Measurements from ENCODE around the gene GNAI3.

GNAI3 gene

DNA sequence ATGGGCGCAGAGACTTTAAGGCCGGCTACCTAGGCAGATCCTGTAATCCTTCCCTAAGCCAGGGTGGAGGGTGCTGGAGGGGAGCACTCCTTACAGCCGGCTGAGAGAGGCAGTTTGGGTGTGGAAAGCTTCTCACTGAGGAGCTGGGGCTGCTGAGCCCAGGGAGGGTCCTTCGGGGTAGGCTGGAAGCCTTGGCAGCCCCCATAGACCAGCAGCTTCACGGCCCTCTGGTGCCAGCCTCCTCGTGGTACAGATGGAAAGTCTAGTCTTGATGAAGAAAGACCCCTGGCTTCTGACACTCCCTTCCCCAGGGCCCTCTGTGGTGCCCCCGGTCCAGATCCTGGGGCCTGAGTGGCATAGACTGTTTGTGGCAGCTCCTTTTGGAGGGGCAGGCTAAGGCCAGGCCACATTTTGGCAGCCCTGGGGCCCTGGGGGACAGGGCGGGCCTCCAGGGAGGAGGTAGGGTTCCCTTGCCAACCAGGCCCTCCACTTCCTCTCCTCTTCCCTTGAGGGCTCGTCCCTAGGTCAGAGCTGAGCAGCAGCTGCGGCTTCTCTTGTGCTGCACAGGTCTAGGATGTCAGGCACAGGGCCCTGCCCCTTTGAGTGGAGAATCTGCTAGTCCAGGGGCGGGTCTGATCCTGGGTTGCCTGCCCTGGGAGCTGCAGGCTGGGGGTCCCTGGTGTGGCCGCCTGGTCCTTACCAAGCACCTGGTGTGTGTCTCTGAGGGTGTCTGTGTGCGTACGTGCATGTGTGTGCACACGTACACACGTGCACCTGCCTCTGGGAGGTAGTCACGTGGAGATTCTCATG, 76.0 kb downstream of the GNAI3 start:
- no peak for DNase-seq

DNA sequence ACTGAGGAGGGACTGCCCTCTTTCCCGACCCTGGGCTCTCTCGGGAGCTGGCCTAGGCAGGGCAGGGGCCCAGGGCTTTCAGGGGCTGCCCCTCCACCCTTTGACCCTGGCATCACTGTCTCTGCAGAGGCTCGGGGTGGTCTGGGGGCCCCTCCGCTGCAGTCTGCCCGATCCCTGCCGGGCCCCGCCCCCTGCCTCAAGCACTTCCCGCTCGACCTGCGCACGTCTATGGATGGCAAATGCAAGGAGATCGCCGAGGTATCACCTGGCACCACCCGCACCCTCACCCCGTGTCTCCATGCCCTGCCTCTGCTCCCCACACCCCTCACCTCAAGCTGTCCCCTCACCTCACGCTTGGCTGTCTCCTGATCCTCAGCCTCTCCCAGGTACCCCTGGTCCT, 76.8 kb downstream of the GNAI3 start:
- DNase-seq: no peak

DNA sequence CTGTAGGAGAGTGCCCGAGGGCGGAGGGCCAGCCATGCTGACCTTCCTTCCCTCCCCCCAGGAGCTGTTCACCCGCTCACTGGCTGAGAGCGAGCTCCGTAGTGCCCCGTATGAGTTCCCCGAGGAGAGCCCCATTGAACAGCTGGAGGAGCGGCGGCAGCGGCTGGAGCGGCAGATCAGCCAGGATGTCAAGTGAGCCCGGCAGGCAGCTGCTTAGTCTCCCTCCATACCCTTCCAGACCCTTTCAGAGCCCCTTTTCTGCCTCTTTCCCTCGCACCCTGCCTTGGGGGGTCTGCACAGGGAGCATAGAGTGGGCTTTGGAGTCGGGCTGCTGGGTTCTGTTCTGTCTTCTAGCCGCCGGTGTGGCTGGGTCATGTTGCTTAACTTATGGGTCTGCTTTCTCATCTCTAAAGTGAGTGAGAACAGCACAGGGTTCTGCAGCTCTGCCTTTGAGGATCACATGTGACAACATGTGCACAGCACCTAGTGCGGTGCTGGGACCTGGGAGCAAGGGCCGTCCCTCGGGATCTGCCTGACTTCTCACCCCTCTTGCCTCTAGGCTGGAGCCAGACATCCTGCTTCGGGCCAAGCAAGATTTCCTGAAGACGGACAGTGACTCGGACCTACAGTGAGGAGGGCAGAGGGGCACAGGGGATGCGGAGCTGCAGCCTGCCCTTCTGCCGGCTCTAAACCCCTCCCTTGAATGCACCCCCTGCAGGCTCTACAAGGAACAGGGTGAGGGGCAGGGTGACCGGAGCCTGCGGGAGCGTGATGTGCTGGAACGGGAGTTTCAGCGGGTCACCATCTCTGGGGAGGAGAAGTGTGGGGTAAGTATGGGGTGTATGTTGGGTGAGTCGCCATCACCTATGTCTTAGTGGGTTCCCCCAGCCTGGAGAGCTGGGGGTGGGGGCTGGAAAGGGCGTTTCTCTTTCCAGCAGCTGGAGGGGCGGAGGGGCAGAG, 77.5 kb downstream of the GNAI3 start:
- no peak for DNase-seq

DNA sequence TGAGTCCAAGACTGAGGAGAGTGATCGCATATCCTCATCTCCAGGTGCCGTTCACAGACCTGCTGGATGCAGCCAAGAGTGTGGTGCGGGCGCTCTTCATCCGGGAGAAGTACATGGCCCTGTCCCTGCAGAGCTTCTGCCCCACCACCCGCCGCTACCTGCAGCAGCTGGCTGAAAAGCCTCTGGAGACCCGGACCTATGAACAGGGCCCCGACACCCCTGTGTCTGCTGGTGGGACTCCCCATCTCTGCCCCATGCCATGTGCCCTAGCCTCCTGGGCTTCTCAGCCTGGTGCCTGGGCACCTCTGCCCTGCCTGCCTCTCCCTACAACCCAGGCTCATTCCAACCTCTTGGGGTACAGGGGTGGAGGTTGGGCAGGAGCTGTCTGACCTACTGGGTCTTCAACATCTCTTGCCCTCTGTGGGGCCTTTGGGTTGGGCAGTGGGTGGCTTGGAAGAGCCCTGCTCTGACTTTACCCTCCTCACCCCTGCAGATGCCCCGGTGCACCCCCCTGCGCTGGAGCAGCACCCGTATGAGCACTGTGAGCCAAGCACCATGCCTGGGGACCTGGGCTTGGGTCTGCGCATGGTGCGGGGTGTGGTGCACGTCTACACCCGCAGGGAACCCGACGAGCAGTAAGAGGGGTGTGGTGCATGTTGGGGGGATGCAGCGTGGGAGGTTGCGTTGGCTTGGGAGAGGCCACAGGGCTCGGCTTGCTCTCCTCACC, 78.4 kb downstream of the GNAI3 start:
- DNase-seq: no peak

DNA sequence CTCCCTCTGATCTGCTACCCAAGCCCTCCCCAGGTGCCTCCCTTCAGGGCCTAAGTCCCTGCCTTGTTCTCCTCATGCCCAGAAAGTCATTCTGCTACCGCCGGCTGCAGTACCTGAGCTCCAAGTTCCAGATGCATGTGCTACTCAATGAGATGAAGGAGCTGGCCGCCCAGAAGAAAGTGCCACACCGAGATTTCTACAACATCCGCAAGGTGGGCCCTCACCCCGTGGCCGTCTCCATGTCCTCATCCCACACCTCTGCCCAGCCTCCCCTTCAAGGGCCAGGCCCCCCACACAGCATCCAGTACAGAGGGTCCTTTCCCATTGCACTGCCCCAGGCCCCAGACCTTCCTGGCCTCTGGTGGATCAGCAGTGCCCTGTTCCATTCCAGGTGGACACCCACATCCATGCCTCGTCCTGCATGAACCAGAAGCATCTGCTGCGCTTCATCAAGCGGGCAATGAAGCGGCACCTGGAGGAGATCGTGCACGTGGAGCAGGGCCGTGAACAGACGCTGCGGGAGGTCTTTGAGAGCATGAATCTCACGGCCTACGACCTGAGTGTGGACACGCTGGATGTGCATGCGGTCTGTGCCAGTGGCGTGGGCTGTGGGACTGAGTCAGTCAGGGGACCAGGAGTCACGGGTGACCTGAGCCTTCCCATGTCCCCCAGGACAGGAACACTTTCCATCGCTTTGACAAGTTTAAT, 79.4 kb downstream of the GNAI3 start:
- DNase-seq: no peak

DNA sequence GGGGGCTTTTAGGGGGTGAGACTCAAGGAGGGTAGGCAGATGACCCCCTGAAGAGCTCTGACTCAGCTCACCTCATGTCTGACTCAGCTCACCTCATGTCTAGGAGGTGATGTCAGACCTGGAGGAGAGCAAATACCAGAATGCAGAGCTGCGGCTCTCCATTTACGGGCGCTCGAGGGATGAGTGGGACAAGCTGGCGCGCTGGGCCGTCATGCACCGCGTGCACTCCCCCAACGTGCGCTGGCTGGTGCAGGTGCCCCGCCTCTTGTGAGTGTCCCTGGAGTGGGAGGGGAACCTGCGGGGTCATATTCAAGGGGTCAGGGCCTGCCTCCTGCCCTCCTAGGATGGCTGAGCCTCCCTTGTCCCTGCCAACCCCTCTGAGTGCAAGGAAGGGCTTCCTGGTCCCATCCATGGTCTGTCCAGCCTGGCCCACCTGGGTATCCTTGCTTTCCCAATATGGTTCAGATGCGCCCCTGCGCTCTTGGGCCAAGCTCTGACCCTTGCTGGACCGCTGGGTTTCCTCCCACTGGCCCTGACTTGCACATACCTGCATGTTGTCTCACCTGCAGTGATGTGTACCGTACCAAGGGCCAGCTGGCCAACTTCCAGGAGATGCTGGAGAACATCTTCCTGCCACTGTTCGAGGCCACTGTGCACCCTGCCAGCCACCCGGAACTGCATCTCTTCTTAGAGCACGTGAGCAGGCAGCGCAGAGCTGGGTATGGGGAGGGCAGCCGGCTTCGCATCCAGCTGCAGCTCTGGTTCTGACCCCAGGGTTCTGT, 80.3 kb downstream of the GNAI3 start:
- no peak for DNase-seq

DNA sequence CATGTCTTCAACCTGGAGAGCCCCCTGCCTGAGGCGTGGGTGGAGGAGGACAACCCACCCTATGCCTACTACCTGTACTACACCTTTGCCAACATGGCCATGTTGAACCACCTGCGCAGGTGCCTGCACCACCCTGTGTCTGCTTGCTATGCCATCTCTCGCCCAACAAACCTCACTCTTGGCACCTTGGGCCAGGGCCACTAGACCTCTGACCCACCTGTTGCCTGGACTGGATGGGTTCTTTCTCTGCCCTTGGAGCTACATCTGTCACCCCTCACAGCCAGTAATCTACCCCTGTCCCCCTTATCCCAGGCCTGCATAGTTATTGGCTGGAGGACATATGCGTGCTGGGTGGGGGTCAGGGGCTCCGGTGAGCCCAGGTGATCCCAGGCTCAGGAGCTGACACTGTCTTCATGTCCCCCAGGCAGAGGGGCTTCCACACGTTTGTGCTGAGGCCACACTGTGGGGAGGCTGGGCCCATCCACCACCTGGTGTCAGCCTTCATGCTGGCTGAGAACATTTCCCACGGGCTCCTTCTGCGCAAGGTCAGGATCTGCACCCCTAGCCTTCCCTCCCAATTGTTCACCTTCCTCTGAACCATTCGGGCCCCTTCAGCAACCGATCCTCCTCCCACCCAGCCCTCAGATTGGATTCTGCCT, 81.1 kb downstream of the GNAI3 start:
- DNase-seq: no peak

DNA sequence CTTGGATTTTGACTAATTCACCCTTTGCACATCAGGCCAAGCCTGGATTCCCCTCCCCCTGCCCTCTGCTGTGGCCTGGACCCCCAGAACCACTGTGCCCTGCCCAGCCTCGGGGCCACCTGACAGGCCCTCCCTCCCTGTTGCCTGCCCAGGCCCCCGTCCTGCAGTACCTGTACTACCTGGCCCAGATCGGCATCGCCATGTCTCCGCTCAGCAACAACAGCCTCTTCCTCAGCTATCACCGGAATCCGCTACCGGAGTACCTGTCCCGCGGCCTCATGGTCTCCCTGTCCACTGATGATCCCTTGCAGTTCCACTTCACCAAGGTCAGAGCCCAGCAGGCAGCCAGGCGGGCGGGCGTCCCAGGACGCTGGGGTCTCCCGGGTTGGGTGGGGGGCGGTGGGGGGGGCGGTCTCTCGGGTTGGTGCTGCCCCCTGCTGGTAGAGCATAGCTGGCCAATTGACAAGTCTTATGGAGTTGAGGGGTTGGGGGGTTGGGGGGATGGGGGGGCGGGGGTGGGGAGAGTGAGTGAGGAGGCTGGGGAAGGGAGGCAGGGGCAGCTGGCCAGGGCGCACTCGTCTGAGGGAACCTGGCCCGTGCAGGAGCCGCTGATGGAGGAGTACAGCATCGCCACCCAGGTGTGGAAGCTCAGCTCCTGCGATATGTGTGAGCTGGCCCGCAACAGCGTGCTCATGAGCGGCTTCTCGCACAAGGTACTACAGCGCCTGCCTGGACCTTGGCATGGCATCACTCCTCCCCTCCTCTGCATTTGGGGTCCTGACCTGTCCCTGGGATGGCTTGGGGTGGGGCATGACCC, 81.9 kb downstream of the GNAI3 start:
- peak; percentile 49 for DNase-seq

DNA sequence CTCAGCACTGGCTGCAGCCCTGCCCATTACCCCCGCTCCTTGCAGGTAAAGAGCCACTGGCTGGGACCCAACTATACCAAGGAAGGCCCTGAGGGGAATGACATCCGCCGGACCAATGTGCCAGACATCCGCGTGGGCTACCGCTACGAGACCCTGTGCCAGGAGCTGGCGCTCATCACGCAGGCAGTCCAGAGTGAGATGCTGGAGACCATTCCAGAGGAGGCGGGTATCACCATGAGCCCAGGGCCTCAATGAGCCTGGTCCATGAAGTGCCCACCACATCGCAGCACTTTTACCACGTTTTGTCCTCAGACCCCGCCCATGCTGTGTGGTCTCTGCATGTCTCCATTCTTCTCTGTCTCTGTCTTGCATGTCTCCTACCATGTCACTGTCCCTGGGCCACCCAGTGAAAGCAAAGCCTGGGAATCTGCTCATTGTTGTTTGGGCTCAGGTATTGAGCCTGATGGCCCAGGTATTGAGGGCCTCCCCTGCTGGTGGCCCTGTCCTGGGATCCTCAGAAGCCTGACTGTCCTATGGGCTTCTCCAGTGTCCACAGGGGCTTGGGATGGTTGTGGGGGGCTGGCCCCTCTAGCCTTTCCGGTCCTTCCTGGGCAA, 82.6 kb downstream of the GNAI3 start:
- no peak for DNase-seq

DNA sequence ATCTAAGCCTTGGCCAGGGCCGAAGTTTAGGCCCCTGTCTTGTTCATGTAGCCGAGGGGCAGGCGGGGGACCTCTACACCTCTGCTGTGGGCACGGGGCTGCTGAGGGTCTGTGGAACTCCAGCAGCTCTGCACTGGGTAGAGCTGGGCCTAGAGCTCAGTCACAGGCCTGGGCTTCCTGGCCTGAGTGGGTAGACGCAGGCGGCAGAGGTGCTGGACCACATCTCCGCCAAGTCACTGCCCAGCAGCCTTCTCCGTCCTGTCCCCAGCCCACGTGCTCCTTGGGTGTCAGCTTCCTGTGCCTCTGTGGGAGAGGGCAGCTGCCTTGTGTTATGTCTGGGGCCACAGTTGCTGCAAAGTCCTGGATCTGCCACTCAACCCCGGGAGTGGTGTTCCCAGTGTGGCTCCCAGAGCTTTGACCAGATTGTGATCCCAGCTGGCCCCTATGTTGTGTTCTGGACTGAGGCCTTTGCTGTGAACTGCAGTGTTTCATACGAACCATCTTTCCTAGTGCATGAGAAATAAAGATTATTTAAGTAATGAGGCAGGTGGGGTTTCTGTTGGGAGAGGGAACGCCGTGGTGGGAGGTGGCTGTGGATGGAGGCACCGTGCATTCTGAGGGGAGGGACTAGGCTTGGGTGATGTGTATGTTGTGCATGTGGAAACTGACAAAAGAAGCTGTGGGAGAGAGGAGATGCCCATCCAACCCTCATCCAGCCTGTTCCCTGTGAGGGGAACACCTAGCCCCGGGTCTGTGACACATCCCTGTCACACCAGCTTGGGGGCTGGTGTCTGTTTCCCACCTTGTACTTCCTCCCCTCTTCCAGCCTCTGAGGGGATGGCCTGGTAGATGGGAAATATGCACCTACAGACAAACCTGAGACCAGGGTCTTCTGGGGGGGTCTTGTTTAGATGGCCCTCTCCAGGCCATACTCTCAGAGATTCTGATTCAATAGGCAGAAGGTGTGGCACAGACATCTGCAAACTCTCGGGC, 83.4 kb downstream of the GNAI3 start:
- no peak for DNase-seq

DNA sequence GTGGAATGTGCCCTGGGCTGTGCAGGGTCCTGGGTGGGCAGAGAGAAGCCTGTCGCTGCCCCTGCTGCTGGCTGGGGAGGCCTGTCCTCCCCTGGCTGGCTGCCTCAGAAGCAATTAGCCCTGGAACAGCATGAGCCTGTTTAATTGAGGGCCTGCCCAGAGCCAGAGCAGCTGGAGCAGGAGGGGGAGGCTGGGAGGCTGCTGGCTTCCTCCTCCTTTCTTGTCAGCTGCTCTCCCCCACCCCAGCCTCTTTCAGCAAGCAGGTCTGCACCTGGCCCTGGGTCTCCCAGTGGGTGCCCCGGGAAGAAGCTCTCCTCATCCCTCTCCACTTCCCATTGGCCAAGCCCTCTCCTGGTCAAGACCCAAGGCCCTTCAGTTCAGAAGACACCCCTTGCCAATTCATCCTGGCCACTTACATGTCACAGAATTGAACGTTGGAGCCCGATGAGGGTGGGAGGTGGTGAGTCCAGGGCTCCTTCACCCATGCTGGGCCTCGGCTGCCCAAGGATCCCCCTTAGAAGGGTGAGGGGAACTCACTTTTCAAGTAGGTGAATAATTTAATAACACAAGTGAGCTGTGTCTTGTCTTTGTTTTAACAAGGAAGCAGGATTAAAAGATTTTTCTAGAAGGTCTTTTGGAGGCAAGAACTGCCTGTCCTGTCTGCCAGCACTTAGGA, 84.4 kb downstream of the GNAI3 start:
- no peak for DNase-seq

DNA sequence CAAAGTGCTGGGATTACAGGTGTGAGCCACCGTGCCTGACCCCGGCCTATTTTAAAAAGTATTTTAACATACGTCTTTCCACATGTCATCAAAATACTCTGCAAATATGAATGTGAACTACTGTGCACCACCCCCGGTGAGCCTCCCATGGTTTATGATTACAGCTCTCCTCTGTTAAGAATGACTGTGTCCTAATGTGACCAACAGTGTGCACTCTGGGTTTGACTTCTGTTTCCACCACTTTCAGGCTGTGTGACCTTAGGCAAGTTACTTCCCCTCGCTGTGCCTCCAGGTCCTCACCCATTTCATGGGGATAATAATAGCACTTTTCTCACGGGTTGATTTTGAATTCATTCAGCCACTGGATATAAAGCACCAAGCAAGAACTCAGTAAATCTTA, 85.9 kb downstream of the GNAI3 start:
- DNase-seq: no peak

DNA sequence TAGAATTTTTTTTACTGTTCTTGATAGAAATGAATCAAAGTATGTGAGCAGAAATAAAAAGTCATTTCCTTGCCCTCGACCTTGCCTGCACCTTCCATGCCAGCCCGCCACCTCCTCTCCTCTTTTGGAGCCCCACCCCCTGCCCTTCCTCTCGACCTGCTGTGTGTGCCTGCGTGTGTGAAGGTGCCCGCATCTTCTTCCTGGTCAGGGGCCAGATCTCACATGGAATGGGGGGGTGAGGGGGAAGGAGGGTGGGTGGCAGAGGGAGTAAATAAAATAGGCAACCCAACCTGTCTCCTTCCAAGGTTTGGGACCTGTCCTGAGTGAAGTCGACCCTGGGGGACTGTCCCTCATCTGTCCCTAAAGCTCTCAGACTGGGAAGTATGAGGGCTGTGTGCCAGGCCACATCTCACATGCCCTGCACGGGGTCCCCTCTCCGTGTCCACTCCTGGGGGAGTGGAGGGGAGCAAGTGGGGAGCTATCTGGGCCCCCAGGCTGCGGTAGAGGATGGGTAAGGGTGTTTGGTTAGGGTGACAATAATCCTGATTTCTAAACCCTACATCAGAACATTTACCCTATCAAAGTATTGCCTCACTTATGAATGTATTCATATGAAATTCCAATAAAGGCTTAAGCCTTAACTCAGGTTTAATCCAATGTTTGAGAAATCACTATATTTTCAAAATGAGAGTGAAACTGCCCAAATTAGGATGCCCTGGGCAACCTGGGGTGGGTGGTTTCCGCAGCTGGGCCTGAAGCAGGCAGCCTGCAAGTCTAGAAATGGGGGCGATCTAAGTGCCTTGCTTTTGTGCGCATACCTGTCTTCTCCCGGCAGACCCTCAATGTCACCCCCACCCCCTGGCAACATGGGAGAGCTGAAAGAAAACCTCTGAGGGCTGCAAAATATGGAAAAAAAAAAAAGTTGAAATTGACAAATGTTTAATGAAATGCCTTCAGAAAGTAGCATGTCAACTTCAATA, 86.6 kb downstream of the GNAI3 start:
- no peak for DNase-seq

DNA sequence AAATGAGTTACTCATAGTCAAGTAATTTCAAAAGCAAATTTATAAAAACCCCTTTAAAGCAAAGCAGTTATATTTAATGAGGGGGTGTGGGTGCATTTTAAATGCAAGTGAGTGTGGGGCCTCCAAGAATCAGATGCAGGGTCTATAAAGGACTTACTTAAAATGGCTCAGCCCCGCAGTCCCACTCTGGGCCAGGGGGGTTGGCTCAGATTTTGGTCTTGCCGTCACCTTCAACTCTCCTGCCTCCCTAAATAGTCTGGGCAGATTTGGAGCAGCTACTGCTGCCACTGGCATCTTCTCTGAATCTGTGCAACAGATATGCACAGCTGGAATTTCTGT, 87.4 kb downstream of the GNAI3 start:
- no peak for DNase-seq

DNA sequence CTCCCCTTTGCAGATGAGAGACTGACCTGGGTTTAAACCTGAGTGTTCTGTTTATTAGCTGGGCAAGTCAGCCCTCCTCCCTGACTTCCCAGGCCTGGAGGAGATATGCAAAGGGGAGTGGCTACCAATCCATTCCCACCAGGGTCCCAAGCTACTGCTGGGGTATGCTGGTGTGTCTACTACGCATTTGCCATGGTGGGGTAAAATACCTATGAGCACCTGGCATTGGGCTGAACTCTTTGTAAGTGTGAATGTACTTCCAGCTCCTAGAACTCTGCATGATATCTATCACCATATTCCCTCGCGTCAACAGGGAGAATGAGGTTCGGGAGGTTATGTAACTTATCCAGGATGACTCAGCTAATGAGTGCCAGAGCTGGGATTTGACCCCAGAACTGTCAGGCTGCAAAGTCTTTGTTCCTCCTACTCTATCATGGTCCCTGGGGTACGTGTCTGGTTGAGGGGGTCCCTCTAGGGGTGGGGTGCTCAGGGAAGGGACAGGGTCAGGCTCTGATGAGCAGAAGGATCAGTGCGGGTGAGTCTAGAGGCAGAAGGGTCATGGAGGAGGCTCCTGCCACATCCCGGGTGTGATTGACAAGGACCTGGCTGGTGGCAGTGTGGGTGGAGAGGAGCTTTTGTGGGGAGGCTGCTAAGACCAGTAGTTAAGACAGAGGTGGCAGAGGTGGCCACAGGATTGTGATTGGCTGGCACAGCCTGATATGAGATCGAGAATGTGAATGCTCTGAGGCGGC, 88.0 kb downstream of the GNAI3 start:
- no peak for DNase-seq

DNA sequence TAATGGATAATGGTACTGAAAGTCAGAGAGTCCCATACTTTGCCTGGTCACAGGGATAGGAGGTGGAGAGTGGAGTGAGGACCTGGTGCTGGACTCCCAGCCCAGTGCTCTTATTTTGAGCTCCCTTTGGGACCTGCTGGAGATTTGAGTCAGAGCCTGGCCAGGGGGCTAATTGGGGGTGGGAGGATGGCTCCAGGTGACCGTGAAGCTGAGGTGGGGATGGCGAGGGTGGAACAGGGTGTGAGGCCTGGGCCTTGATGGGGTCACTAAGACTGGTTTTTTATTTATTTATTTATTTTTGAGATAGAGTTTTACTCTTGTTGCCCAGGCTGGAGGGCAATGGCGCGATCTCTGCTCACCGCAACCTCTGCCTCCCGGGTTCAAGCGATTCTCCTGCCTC, 89.0 kb downstream of the GNAI3 start:
- DNase-seq: no peak

All from T-helper 9 cell (primary cell).